ENCODE results near the gene RCSD1.

Gene RCSD1

DNA sequence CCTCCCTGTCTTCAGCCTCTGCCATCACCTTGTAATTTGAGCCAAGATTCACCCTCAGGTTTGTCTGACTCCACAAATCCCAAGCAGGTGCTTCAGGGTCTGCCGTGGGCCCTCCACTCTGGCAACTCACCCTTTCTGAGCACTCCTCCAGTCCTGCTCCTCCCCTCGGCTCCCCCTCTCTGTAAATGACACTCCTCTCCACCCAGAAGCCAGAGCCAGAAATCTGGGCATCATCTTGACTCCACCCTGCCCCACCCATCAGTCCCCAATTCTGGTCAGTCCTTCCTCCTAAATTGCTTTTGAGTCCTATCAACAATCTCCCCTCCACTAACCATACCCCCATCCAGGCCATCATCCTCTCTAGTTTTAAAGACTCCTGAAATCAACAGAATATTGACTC is 40.5 kb downstream of the RCSD1 start:
- TF ChIP-seq CSDC2 (CRISPR knock-in tag; IDR thresholded peaks at IDR 0.05): no peak
- TF ChIP-seq, protein P1, sequence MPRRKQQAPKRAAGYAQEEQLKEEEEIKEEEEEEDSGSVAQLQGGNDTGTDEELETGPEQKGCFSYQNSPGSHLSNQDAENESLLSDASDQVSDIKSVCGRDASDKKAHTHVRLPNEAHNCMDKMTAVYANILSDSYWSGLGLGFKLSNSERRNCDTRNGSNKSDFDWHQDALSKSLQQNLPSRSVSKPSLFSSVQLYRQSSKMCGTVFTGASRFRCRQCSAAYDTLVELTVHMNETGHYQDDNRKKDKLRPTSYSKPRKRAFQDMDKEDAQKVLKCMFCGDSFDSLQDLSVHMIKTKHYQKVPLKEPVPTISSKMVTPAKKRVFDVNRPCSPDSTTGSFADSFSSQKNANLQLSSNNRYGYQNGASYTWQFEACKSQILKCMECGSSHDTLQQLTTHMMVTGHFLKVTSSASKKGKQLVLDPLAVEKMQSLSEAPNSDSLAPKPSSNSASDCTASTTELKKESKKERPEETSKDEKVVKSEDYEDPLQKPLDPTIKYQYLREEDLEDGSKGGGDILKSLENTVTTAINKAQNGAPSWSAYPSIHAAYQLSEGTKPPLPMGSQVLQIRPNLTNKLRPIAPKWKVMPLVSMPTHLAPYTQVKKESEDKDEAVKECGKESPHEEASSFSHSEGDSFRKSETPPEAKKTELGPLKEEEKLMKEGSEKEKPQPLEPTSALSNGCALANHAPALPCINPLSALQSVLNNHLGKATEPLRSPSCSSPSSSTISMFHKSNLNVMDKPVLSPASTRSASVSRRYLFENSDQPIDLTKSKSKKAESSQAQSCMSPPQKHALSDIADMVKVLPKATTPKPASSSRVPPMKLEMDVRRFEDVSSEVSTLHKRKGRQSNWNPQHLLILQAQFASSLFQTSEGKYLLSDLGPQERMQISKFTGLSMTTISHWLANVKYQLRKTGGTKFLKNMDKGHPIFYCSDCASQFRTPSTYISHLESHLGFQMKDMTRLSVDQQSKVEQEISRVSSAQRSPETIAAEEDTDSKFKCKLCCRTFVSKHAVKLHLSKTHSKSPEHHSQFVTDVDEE (CRISPR knock-in tag; IDR thresholded peaks at IDR 0.05): no peak
- no peak for TF ChIP-seq ZFP3 (CRISPR knock-in tag; IDR thresholded peaks at IDR 0.05)
- no peak for TF ChIP-seq PPARA (CRISPR knock-in tag; IDR thresholded peaks at IDR 0.05; ENCODE audit: borderline replicate concordance)
- no peak for TF ChIP-seq ZFP30 (CRISPR knock-in tag; IDR thresholded peaks at IDR 0.05)
- TF ChIP-seq ZNF70 (CRISPR knock-in tag; IDR thresholded peaks at IDR 0.05): no peak
- TF ChIP-seq PATZ1 (CRISPR knock-in tag; IDR thresholded peaks at IDR 0.05; ENCODE audit: borderline replicate concordance): no peak
- no peak for TF ChIP-seq ISL1 (CRISPR knock-in tag; IDR thresholded peaks at IDR 0.05)
- no peak for TF ChIP-seq ARNTL (CRISPR knock-in tag; IDR thresholded peaks at IDR 0.05; ENCODE audit: borderline replicate concordance, low read depth)
- no peak for TF ChIP-seq TOX (CRISPR knock-in tag; IDR thresholded peaks at IDR 0.05; ENCODE audit: borderline replicate concordance)
- TF ChIP-seq TCF4 (CRISPR knock-in tag; IDR thresholded peaks at IDR 0.05; ENCODE audit: borderline replicate concordance): no peak
- TF ChIP-seq OSR1 (CRISPR knock-in tag; IDR thresholded peaks at IDR 0.05): no peak
- TF ChIP-seq GLIS3 (CRISPR knock-in tag; IDR thresholded peaks at IDR 0.05): no peak
- no peak for TF ChIP-seq ZC3H10 (CRISPR knock-in tag; IDR thresholded peaks at IDR 0.05)
- TF ChIP-seq ESRRG (CRISPR knock-in tag; IDR thresholded peaks at IDR 0.05): no peak
- TF ChIP-seq, protein P2, sequence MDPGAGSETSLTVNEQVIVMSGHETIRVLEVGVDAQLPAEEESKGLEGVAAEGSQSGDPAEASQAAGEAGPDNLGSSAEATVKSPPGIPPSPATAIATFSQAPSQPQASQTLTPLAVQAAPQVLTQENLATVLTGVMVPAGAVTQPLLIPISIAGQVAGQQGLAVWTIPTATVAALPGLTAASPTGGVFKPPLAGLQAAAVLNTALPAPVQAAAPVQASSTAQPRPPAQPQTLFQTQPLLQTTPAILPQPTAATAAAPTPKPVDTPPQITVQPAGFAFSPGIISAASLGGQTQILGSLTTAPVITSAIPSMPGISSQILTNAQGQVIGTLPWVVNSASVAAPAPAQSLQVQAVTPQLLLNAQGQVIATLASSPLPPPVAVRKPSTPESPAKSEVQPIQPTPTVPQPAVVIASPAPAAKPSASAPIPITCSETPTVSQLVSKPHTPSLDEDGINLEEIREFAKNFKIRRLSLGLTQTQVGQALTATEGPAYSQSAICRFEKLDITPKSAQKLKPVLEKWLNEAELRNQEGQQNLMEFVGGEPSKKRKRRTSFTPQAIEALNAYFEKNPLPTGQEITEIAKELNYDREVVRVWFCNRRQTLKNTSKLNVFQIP (CRISPR knock-in tag; IDR thresholded peaks at IDR 0.05; ENCODE audit: borderline replicate concordance, low read depth): no peak
- TF ChIP-seq SNAI2 (CRISPR knock-in tag; IDR thresholded peaks at IDR 0.05): no peak
- no peak for ATAC-seq

DNA sequence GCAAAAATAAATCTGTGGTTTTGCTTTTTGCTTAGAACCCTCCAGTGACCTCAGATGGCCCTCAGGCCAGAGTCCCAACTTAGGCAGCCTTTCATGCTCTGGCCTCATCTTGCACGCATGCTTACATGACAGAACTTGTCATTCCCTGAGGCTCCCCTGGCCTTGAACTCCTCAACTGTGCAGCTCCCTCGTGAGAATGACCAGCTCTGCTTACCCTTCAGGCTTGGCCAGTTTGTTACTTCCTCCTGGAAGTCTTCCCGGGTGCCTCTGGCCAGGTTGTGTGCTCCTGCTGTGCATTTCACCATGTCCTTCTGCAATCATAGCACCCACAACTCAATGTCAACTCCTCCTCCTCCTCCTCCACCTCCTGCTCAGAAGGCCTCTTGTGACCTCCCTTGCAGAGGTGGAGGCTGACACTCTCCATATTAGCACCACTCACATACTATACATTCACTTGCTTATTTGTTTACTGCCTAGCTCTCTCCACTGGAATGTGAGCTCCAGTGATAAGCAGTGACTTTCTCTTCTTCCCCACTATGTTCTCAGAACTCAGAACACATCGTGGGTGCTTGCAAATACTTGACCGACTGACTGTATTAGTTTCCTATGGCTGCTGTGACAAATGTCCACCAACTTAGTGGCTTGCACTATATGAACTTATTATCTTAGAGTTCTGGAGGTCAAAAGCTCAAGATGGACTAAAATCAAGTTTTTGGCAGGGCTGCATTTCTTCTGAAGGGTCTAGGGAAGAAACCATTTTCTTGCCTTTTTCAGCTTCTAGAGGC is 41.9 kb downstream of the RCSD1 start:
- no peak for ATAC-seq
- TF ChIP-seq ZNF565 (CRISPR knock-in tag; conservative IDR thresholded peaks at IDR 0.05; ENCODE audit: low read depth) (no peak), ARNTL (CRISPR knock-in tag; IDR thresholded peaks at IDR 0.05; ENCODE audit: borderline replicate concordance, low read depth) (no peak), TOX (CRISPR knock-in tag; IDR thresholded peaks at IDR 0.05; ENCODE audit: borderline replicate concordance) (no peak), CSDC2 (CRISPR knock-in tag; IDR thresholded peaks at IDR 0.05) (no peak), GLIS3 (CRISPR knock-in tag; IDR thresholded peaks at IDR 0.05) (no peak), ESRRG (CRISPR knock-in tag; IDR thresholded peaks at IDR 0.05) (no peak), ZNF8 (CRISPR knock-in tag; IDR thresholded peaks at IDR 0.05) (no peak), ISL1 (CRISPR knock-in tag; IDR thresholded peaks at IDR 0.05) (no peak), RARB (CRISPR knock-in tag; IDR thresholded peaks at IDR 0.05) (no peak), BACH2 (CRISPR knock-in tag; IDR thresholded peaks at IDR 0.05; ENCODE audit: borderline replicate concordance) (no peak), ZFP30 (CRISPR knock-in tag; IDR thresholded peaks at IDR 0.05) (no peak), PATZ1 (CRISPR knock-in tag; IDR thresholded peaks at IDR 0.05; ENCODE audit: borderline replicate concordance) (no peak), CSRNP3 (CRISPR knock-in tag; IDR thresholded peaks at IDR 0.05) (no peak), ZNF70 (CRISPR knock-in tag; IDR thresholded peaks at IDR 0.05) (no peak), TCF4 (CRISPR knock-in tag; IDR thresholded peaks at IDR 0.05; ENCODE audit: borderline replicate concordance) (no peak)
- TF ChIP-seq, protein P1 (CRISPR knock-in tag; IDR thresholded peaks at IDR 0.05): no peak
- TF ChIP-seq, protein P2 (CRISPR knock-in tag; IDR thresholded peaks at IDR 0.05; ENCODE audit: borderline replicate concordance, low read depth): no peak

All from SK-N-SH treated with all-trans-retinoic acid at 6 μM for 48 hours (cell line).